ENCODE data around the gene SFRP4.

GRCh38 chr7:37923996-37924395, 7.4 kb upstream of the SFRP4 start:
- no peak for TF ChIP-seq CTCF (conservative IDR thresholded peaks at IDR 0.05; ENCODE audit: low read depth, low read length)
- TF ChIP-seq FOS (IDR thresholded peaks at IDR 0.05; ENCODE audit: low read depth, low read length), result no peak

Measured in IMR-90 (cell line).